Endodermal cell (in vitro differentiated cells): ENCODE results near the gene ZC3H12C. TPM values are rescaled to one million over a fixed set of nuclear protein-coding genes. Genes with fewer than 3 reads are reported as not detected.

Experiments
- DNase-seq: peaks from one replicate; pipeline ENCODE4 v3.0.0-alpha.2; 2017
- H3K27ac ChIP-seq: 2 replicates; pipeline ENCODE4 v1.5.1; 2013; ENCODE audit warnings: mild to moderate bottlenecking, low read depth, low read length, moderate library complexity
- H3K27me3 ChIP-seq: 2 replicates; pipeline ENCODE4 v1.6.1; 2013; ENCODE audit warnings: mild to moderate bottlenecking, low read length, moderate library complexity; ENCODE audit not compliant: insufficient read depth, control insufficient read depth, poor library complexity, severe bottlenecking
- H3K36me3 ChIP-seq: 2 replicates; pipeline ENCODE4 v1.7.0; 2013; ENCODE audit warnings: mild to moderate bottlenecking, low read length, moderate library complexity; ENCODE audit not compliant: control insufficient read depth, insufficient read depth
- H3K4me1 ChIP-seq: one replicate; pipeline ENCODE4 v1.7.0; 2013; ENCODE audit warnings: low read length; ENCODE audit not compliant: control insufficient read depth, insufficient read depth
- H3K4me3 ChIP-seq: 2 replicates; pipeline ENCODE4 v1.5.1; 2013; ENCODE audit warnings: mild to moderate bottlenecking, low read length, moderate library complexity
- H3K9ac ChIP-seq: 2 replicates; pipeline ENCODE4 v1.6.1; 2013; ENCODE audit warnings: mild to moderate bottlenecking, low read length, moderate library complexity; ENCODE audit not compliant: poor library complexity, severe bottlenecking; ENCODE audit errors: extremely low read depth
- H3K9me3 ChIP-seq: 2 replicates; pipeline ENCODE4 v1.6.1; 2013; ENCODE audit warnings: mild to moderate bottlenecking, low read length, moderate library complexity; ENCODE audit not compliant: control insufficient read depth
- H3K27ac Mint-ChIP-seq: 2 replicates; pipeline ENCODE4 v1.8.0; 2020; ENCODE audit warnings: mixed read lengths
- H3K27me3 Mint-ChIP-seq: 2 replicates; pipeline ENCODE4 v1.8.0; 2021; ENCODE audit warnings: mild to moderate bottlenecking, mixed read lengths; ENCODE audit not compliant: insufficient read depth
- H3K36me3 Mint-ChIP-seq: 2 replicates; pipeline ENCODE4 v1.8.0; 2020; ENCODE audit warnings: low read depth, mixed read lengths
- H3K4me1 Mint-ChIP-seq: 2 replicates; pipeline ENCODE4 v1.8.0; 2020; ENCODE audit warnings: mixed read lengths
- H3K4me3 Mint-ChIP-seq: 2 replicates; pipeline ENCODE4 v1.8.0; 2020; ENCODE audit warnings: mild to moderate bottlenecking, moderate library complexity, mixed read lengths
- H3K9me3 Mint-ChIP-seq: 2 replicates; pipeline ENCODE4 v1.8.0; 2020; ENCODE audit warnings: mild to moderate bottlenecking, mixed read lengths
- CTCF ChIP-seq: fragments of 200-600 bp; sonication (generic); conservative IDR thresholded peaks from 2 replicates; pipeline ENCODE4 v1.5.0; 2021; ENCODE audit warnings: antibody characterized with exemption, mild to moderate bottlenecking
- WGBS, 2 experiments: methylation state at CpG; one replicate each; pipeline versions ENCODE4 v1.1.5 to v1.1.7; 2013; ENCODE audit warnings: missing lambda C conversion rate in 2 of 2, mixed read lengths in 1 of 2; ENCODE audit not compliant: insufficient coverage in 1 of 2, insufficient read length in 1 of 2; 5-methylcytosine and 5-hydroxymethylcytosine counted together
- total RNA-seq, 2 donors: library from RNA; stranded (reverse); fragmentation: NEBNext Ultra II Directional in 1 of 2; extraction: Animal tissue kit (Norgen Biotek cat#: 25700) in 1 of 2; gene quantifications; 2 replicates in 1 of 2; 3 replicates in 1 of 2; pipeline ENCODE4 v1.2.1, GENCODE V29; 2021

Gene ZC3H12C
- total RNA-seq, 2 donors from 2014 or later: 4.1 to 5.6 TPM

GRCh38 chr11:110090466-110091026, 2.6 kb upstream of the ZC3H12C start:
- Histone ChIP-seq H3K27me3 (peaks cover 42% of the 10 kb centered on the region), H3K4me3 (no peak overlapping the region), H3K9ac (no peak overlapping the region), H3K4me1 (peaks cover 3% of the 10 kb centered on the region), H3K27ac (no peak overlapping the region), H3K36me3 (no peaks in the 10 kb centered on the region), H3K9me3 (no peaks in the 10 kb centered on the region)
- Mint-ChIP-seq H3K4me3 (no peak overlapping the region), H3K9me3 (no peaks in the 10 kb centered on the region), H3K4me1 (peaks cover 17% of the 10 kb centered on the region), H3K36me3 (no peaks in the 10 kb centered on the region), H3K27me3 (peaks cover 19% of the 10 kb centered on the region), H3K27ac (no peak overlapping the region)
- WGBS, 2 experiments: 90 to 94% methylated on average over 4 to 6 of the region's 6 CpGs
- no peak for TF ChIP-seq CTCF
- no peak for DNase-seq

GRCh38 chr11:110092111-110092514, 1.1 kb upstream of the ZC3H12C start:
- H3K27me3 Mint-ChIP-seq: peaks cover 21% of the 10 kb centered on the region
- H3K36me3 ChIP-seq: no peaks in the 10 kb centered on the region
- peaks cover 7% of the 10 kb centered on the region for H3K4me1 Mint-ChIP-seq
- H3K4me3 Mint-ChIP-seq: peak overlapping the region; percentile 83
- H3K4me3 ChIP-seq: peak overlapping the region; percentile 83
- TF ChIP-seq CTCF: no peak
- H3K9ac ChIP-seq: peak overlapping the region; percentile 44
- WGBS, 2 experiments: 30 to 44% methylated on average over 7 to 11 of the region's 11 CpGs
- peak overlapping the region; percentile 70 for H3K27ac ChIP-seq
- no peaks in the 10 kb centered on the region for H3K4me1 ChIP-seq
- no peaks in the 10 kb centered on the region for H3K9me3 ChIP-seq
- DNase-seq: no peak
- H3K27me3 ChIP-seq: peaks cover 42% of the 10 kb centered on the region
- no peaks in the 10 kb centered on the region for H3K9me3 Mint-ChIP-seq
- H3K27ac Mint-ChIP-seq: peak overlapping the region; percentile 85
- H3K36me3 Mint-ChIP-seq: no peaks in the 10 kb centered on the region

GRCh38 chr11:110093407-110094297, 460 bp downstream of the ZC3H12C start:
- Mint-ChIP-seq H3K4me3 (peak overlapping the region; percentile 83), H3K4me1 (peaks cover 7% of the 10 kb centered on the region), H3K27ac (peak overlapping the region; percentile 67), H3K36me3 (no peaks in the 10 kb centered on the region), H3K27me3 (peaks cover 17% of the 10 kb centered on the region), H3K9me3 (no peaks in the 10 kb centered on the region)
- Histone ChIP-seq H3K27ac (peak overlapping the region; percentile 79), H3K4me3 (peak overlapping the region; percentile 91), H3K4me1 (no peaks in the 10 kb centered on the region), H3K27me3 (peaks cover 30% of the 10 kb centered on the region), H3K36me3 (no peaks in the 10 kb centered on the region), H3K9ac (peak overlapping the region; percentile 54), H3K9me3 (no peaks in the 10 kb centered on the region)
- no peak for TF ChIP-seq CTCF
- peak; percentile 82 for DNase-seq
- 0 to 1% methylated on average over 27 to 80 of the region's 80 CpGs for WGBS, 2 experiments
